ENCODE measurements around the gene STARD8. TPM values are rescaled to one million over a fixed set of nuclear protein-coding genes. Genes with fewer than 3 reads are reported as not detected.

The STARD8 gene
- total and polyA plus RNA-seq, 2 donors (not counting 3 experiments of a cell fraction or from before 2014, with no cell fraction given) = 6.8 to 14.8 TPM

DNA sequence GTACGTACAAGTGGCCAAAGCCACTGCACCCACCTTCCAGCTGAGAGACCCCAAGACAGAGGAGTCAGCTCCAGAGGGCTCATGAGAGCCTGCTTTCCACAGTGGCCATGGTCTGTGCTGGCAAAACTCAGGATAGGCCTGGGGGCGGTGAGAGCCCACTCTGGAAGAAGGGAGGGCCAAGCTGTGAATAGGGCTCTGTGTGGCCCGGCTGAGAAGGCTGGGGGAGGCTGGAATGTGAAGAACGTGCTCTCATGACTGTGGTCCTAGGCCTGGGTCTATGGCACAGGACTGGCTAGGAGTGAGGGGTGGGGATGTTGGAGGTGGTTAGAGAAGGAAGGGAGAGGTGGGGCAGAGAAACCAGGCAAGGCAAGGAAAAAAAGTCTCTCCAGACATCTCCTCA, 13.3 kb downstream of the STARD8 start:
- Histone ChIP-seq H3K4me3 (replicated peaks in 1 of 3; ENCODE audit: insufficient read depth in 1 of 3, low read depth in 1 of 3, low read length in 3 of 3) (no peak overlapping the region), H3K79me2 (ENCODE audit: control insufficient read depth, insufficient read depth, low read length) (no peaks in the 10 kb centered on the region), H2AFZ (ENCODE audit: low read depth, low read length) (no peak overlapping the region), H3K27ac (ENCODE audit: insufficient read depth, low read depth, low read length) (no peak overlapping the region), H3K9ac (replicated peaks; ENCODE audit: extremely low read depth, insufficient read depth, low read length) (no peak overlapping the region), H3K9me1 (replicated peaks; ENCODE audit: control insufficient read depth, extremely low read depth, insufficient read depth, low read length) (no peaks in the 10 kb centered on the region), H3K4me2 (ENCODE audit: insufficient read depth, low read length) (no peak overlapping the region), H4K20me1 (replicated peaks; ENCODE audit: control insufficient read depth, extremely low read depth, insufficient read depth, low read length) (no peaks in the 10 kb centered on the region), H3K9me3 (replicated peaks; ENCODE audit: control insufficient read depth, insufficient read depth, low read length) (no peaks in the 10 kb centered on the region), H3K27me3 (ENCODE audit: control insufficient read depth in 2 of 2, insufficient read depth in 2 of 2, low read length in 2 of 2) (no peaks in the 10 kb centered on the region), H3K36me3 (ENCODE audit: control insufficient read depth in 2 of 2, extremely low read depth in 1 of 2, insufficient read depth in 2 of 2, low read length in 2 of 2) (no peaks in the 10 kb centered on the region), H3K4me1 (ENCODE audit: control insufficient read depth, extremely low read depth, insufficient read depth, low read length) (peaks cover 5% of the 10 kb centered on the region)
- intact Hi-C loops (cut with micrococcal nuclease) (no loop called here), dilution Hi-C loops (cut with MboI; ENCODE audit: extremely low pct_ligation_motif_present, low sequenced_read_pairs) (no loop called here)
- no peak for FAIRE-seq
- CTCF ChIA-PET = no interaction called here
- POLR2A ChIA-PET = no interaction called here
- TF ChIP-seq POLR2AphosphoS5 (IDR thresholded peaks at IDR 0.05; ENCODE audit: insufficient read depth, low read depth, low read length) = no peak
- TF ChIP-seq POLR2A (IDR thresholded peaks at IDR 0.05; ENCODE audit: low read depth, low read length) = no peak
- TF ChIP-seq, protein P1, sequence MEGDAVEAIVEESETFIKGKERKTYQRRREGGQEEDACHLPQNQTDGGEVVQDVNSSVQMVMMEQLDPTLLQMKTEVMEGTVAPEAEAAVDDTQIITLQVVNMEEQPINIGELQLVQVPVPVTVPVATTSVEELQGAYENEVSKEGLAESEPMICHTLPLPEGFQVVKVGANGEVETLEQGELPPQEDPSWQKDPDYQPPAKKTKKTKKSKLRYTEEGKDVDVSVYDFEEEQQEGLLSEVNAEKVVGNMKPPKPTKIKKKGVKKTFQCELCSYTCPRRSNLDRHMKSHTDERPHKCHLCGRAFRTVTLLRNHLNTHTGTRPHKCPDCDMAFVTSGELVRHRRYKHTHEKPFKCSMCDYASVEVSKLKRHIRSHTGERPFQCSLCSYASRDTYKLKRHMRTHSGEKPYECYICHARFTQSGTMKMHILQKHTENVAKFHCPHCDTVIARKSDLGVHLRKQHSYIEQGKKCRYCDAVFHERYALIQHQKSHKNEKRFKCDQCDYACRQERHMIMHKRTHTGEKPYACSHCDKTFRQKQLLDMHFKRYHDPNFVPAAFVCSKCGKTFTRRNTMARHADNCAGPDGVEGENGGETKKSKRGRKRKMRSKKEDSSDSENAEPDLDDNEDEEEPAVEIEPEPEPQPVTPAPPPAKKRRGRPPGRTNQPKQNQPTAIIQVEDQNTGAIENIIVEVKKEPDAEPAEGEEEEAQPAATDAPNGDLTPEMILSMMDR (IDR thresholded peaks at IDR 0.05; ENCODE audit: extremely low read depth in 1 of 2, insufficient read depth in 1 of 2, low read depth in 1 of 2, low read length in 2 of 2) = no peak
- no peak for TF ChIP-seq GATA2 (IDR thresholded peaks at IDR 0.05; ENCODE audit: insufficient read depth, insufficient read length, low read depth, low read length)
- TF ChIP-seq, protein P2, sequence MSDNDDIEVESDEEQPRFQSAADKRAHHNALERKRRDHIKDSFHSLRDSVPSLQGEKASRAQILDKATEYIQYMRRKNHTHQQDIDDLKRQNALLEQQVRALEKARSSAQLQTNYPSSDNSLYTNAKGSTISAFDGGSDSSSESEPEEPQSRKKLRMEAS (IDR thresholded peaks at IDR 0.05; ENCODE audit: insufficient read depth, insufficient read length) = no peak
- TF ChIP-seq JUN (IDR thresholded peaks at IDR 0.05; ENCODE audit: borderline replicate concordance, insufficient read depth, insufficient read length, low read depth) = no peak
- no peak for DNase-seq (ENCODE audit: low read depth, low spot score)
- BruUV-seq (replicated peaks) = no TSS peak

DNA sequence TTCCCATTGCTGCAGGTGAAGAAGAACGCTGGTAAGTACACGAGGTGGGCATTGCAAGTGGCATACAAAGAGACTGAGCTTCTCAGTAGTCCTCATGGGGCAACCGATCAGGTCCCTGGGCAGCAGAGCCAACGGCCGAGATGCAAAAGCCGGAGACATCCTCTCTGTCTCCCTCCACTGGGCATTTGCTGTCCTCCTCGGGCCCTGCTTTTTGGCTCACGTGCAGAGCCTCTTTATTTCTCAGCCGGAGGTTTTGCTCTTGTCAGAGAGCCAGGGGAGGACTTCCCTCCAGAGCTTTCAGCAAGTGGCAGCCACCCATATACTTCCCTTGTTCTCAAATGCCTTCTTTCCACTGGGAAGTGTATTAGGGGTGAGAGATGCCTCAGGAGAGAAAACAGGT, 18.0 kb downstream of the STARD8 start:
- CTCF ChIA-PET = no interaction called here
- FAIRE-seq = no peak
- no peak overlapping the region for H3K9ac ChIP-seq (replicated peaks; ENCODE audit: extremely low read depth, insufficient read depth, low read length)

More for the DNA sequence above, 18.0 kb downstream of the STARD8 start:
- Histone ChIP-seq H3K79me2 (ENCODE audit: control insufficient read depth, insufficient read depth, low read length) (no peaks in the 10 kb centered on the region), H3K36me3 (ENCODE audit: control insufficient read depth in 2 of 2, extremely low read depth in 1 of 2, insufficient read depth in 2 of 2, low read length in 2 of 2) (no peaks in the 10 kb centered on the region), H3K4me3 (replicated peaks in 1 of 3; ENCODE audit: insufficient read depth in 1 of 3, low read depth in 1 of 3, low read length in 3 of 3) (no peak overlapping the region), H3K27me3 (ENCODE audit: control insufficient read depth in 2 of 2, insufficient read depth in 2 of 2, low read length in 2 of 2) (no peaks in the 10 kb centered on the region), H3K9me1 (replicated peaks; ENCODE audit: control insufficient read depth, extremely low read depth, insufficient read depth, low read length) (no peaks in the 10 kb centered on the region), H3K4me2 (ENCODE audit: insufficient read depth, low read length) (no peak overlapping the region), H3K9me3 (replicated peaks; ENCODE audit: control insufficient read depth, insufficient read depth, low read length) (no peaks in the 10 kb centered on the region), H2AFZ (ENCODE audit: low read depth, low read length) (no peak overlapping the region), H4K20me1 (replicated peaks; ENCODE audit: control insufficient read depth, extremely low read depth, insufficient read depth, low read length) (no peaks in the 10 kb centered on the region), H3K4me1 (ENCODE audit: control insufficient read depth, extremely low read depth, insufficient read depth, low read length) (no peaks in the 10 kb centered on the region), H3K27ac (ENCODE audit: insufficient read depth, low read depth, low read length) (no peak overlapping the region)
- DNase-seq (ENCODE audit: low read depth, low spot score) = no peak
- TF ChIP-seq, protein P1 (IDR thresholded peaks at IDR 0.05; ENCODE audit: extremely low read depth in 1 of 2, insufficient read depth in 1 of 2, low read depth in 1 of 2, low read length in 2 of 2) = no peak
- TF ChIP-seq POLR2A (IDR thresholded peaks at IDR 0.05; ENCODE audit: low read depth, low read length) = no peak
- no peak for TF ChIP-seq MYC (IDR thresholded peaks at IDR 0.05; ENCODE audit: low read depth, low read length)
- TF ChIP-seq, protein P2 (IDR thresholded peaks at IDR 0.05; ENCODE audit: insufficient read depth, insufficient read length) = no peak
- TF ChIP-seq JUN (IDR thresholded peaks at IDR 0.05; ENCODE audit: borderline replicate concordance, insufficient read depth, insufficient read length, low read depth) = no peak
- TF ChIP-seq GATA2 (IDR thresholded peaks at IDR 0.05; ENCODE audit: insufficient read depth, insufficient read length, low read depth, low read length) = no peak
- no peak for TF ChIP-seq FOS (IDR thresholded peaks at IDR 0.05; ENCODE audit: borderline replicate concordance, insufficient read depth, low read length)
- no peak for TF ChIP-seq POLR2AphosphoS5 (IDR thresholded peaks at IDR 0.05; ENCODE audit: insufficient read depth, low read depth, low read length)
- TF ChIP-seq EZH2 (IDR thresholded peaks at IDR 0.05; ENCODE audit: borderline replicate concordance, low read depth, low read length, severe bottlenecking) = no peak
- dilution Hi-C loops (cut with MboI; ENCODE audit: extremely low pct_ligation_motif_present, low sequenced_read_pairs) = no loop called here
- no TSS peak for BruUV-seq (replicated peaks)
- POLR2A ChIA-PET = no interaction called here
- intact Hi-C loops (cut with micrococcal nuclease) = no loop called here
